GM18517 (cell line): ENCODE results near the gene RNF40.
"Not testable (repeated sequence)": the region's sequence is repeated elsewhere in the genome, so short reads cannot be mapped to it uniquely, and the experiment has no call there.

Experiments
- ATAC-seq: cut with Tn5 transposase; IDR thresholded peaks from one replicate; pipeline ENCODE4 v1.9.1; 2021; ENCODE audit warnings: mild to moderate bottlenecking, moderate library complexity; ENCODE audit not compliant: unreplicated experiment

RNF40 gene

DNA sequence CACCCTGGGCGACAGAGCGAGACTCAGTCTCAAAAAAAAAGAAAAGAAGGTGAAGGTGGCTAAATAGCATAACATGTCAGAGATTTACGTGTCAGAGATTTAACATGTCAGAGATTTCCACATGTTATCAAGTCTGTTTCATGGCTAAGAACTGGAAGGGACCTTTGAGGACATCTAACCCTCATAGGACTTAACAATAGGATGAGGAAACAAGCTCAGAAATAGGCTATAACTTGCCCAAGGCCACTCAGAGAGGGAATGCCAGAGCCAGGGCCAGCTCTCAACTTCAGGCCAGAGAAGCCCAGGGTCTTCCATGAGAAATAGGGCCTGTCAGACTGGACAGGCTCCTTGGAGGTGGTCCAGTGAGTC, 51.7 kb downstream of the RNF40 start:
- no peak for ATAC-seq

DNA sequence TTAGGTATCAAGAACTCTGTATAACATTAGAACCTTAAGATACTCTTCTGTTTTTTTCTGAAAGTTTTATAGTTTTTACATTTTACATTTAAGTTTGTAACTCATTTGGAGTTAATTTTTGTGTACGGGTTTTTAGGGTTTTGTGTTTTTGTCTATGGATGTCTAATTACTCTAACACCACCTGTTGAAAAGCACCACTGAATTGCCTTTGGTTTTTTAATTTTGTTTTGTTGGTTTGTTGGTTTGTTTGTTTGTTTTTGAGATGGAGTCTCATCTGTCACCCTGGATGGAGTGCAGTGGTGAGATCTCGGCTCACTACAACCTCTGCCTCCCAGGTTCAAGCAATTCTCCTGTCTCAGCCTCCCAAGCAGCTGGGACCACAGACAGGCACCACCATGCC, 54.6 kb downstream of the RNF40 start:
- ATAC-seq: no peak

DNA sequence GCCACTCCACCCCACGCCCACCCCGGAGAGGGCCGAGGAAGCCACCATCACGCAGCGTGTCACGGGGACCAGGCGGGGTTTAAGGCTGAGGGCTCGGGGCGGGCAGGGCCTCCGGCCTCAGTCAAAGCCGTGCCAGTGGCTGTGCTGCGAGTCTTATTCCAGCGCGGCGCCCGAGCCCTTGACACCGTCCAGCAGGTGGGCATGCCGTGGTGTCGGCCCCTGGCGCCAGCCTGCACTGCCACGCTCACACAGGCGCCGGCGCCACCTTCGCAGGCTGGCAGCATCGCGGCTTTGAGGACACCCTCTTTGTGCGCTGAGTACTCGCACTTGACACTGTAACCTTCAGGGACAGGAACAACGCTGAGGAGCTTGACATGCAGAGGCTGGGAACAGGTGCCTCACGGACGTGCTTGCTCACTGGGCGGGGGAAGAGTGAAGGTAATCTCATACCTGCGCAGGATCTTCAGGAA, 58.9 kb downstream of the RNF40 start:
- no peak for ATAC-seq

DNA sequence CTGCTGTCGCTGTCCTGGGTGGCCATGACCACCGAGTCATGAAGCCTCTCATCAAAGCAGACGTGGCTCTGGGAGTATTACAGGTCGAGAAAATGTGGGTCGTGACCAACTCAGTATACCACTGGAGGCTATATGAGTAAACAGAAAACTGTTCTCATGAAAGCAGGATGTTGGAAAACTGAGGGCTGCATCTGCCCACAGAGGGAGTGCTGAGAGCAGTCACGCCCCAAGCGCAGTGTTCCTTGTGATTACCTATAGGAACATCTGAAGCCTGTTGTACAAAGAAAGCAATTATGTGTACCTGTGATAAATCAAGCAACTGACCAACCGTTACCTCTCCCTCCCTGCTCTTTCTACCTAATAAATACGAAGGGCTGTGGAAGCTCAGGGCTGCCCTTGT, 59.3 kb downstream of the RNF40 start:
- ATAC-seq: not testable (repeated sequence)

DNA sequence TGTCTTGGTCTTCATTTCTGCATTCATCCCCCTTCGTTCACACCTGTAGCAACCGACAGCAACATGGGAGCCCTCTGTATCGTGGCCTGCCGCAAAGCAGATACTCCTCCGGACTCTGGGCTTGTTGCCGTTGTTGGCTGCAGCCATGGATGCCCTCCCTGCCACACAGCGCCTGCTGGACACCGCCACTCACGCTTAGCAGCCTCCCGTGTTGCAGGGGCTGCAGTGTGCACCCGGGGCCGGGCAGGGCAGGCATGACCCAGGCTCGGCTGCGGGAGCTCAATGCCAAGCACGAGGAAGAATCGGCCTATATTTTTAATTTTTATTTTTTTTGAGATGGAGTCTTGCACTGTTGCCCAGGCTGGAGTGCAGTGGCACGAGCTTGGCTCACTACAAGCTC, 59.8 kb downstream of the RNF40 start:
- ATAC-seq: no peak
